Suprapubic skin (tissue), 3 donors: ENCODE measurements around the gene SLAIN2.

Source experiments
- POLR2A ChIP-seq, 2 donors: fragments of 450-650 bp; IDR thresholded peaks; one replicate each; pipeline ENCODE4 v1.6.1; 2017; ENCODE audit warnings: antibody characterized with exemption in 2 of 2, mild to moderate bottlenecking in 2 of 2, moderate library complexity in 2 of 2
- TF ChIP-seq, protein P1 (sequence below), 2 donors: fragments of 200-600 bp in 1 of 2; fragments of 450-650 bp in 1 of 2; sonication (generic) in 1 of 2; IDR thresholded peaks; one replicate each; pipeline ENCODE4 v1.5.1; 2016 to 2019; ENCODE audit warnings: antibody characterized with exemption in 2 of 2, mild to moderate bottlenecking in 1 of 2, moderate library complexity in 1 of 2

- TF ChIP-seq, protein P1, sequence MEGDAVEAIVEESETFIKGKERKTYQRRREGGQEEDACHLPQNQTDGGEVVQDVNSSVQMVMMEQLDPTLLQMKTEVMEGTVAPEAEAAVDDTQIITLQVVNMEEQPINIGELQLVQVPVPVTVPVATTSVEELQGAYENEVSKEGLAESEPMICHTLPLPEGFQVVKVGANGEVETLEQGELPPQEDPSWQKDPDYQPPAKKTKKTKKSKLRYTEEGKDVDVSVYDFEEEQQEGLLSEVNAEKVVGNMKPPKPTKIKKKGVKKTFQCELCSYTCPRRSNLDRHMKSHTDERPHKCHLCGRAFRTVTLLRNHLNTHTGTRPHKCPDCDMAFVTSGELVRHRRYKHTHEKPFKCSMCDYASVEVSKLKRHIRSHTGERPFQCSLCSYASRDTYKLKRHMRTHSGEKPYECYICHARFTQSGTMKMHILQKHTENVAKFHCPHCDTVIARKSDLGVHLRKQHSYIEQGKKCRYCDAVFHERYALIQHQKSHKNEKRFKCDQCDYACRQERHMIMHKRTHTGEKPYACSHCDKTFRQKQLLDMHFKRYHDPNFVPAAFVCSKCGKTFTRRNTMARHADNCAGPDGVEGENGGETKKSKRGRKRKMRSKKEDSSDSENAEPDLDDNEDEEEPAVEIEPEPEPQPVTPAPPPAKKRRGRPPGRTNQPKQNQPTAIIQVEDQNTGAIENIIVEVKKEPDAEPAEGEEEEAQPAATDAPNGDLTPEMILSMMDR (IDR thresholded peaks at IDR 0.05): no peak
- TF ChIP-seq POLR2A (IDR thresholded peaks at IDR 0.05): no peak
These were observed 90.7 kb downstream of the SLAIN2 start for GRCh38 chr4:48432017-48432416.
